HTR-8/SVneo (cell line): ENCODE results near the gene KIRREL2.
"Not testable (repeated sequence)": the region's sequence is repeated elsewhere in the genome, so short reads cannot be mapped to it uniquely, and the experiment has no call there.

Experiments
- DNase-seq: peaks from one replicate; pipeline ENCODE4 v3.0.0; 2011; ENCODE audit warnings: low spot score, mixed read lengths; ENCODE audit not compliant: insufficient read length
- FAIRE-seq: peaks from 2 replicates; lab custom pipeline; 2011; peaks lifted over from hg19 to GRCh38; lab: Jason Lieb, UNC

The KIRREL2 gene

DNA sequence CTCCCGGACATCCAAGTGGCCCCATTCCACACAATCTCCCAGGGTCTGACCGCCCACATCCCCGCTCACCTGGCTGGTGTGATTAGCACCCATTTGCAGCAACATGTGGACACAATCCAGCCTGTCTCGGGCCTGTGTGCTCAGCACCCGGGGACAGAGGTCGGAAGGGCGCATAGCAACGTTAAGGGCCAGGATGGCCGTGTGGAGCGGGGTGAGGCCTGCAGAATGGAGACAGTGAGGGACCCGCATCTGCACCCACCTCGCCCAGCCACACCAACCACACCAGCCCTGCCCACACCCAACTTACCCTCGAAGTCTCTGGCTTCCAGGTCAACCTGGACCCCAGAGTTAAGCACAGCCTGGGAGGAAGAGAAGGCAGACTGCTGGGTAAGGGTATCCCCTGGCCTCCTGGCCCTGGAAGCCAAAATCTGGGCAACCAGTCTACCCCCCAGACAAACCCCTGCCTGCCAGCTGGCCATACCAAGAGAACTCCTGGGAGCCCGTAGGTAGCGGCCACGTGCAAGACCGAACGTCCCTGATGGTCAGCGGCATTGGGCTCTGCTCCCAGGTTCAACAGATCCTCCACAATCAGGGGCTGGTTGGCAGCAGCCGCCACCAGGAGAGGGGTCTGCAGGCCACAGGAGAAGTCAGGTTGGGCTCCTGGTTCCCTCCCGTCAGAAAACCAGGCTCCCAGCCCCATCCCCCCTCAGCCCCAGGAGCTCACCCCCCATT is 39.4 kb downstream of the KIRREL2 start:
- no peak for FAIRE-seq

DNA sequence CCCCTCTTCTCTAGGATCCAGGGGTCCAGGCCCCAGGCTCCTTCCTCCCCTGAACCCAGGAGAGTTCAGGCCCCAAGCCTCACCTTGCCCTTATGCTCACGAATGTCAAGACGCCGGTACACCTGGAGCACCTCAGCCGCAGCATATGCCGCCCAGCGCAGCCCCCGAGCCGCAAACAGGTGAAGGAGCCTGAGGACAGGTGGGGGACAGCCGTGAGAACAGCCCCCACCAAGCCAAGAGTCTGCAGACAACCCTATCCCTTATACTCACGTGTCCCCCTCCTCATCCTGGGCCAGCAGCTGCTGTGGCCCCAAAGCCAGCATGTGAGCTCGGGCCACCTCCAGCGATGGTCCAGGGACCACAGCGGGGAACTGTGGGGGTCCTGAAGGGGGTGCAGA is 39.9 kb downstream of the KIRREL2 start:
- DNase-seq (no peak), FAIRE-seq (no peak)

More for the DNA sequence above, 39.4 kb downstream of the KIRREL2 start:
- no peak for DNase-seq

- DNase-seq (no peak), FAIRE-seq (no peak)
Observed at GRCh38 chr19:35897706-35898451, 41.2 kb downstream of the KIRREL2 start.

GRCh38 chr19:35898499-35898809 is 41.7 kb downstream of the KIRREL2 start:
- FAIRE-seq, result no peak

GRCh38 chr19:35899547-35900214 is 43.0 kb downstream of the KIRREL2 start:
- FAIRE-seq (peak; percentile 98), DNase-seq (peak; percentile 83)

More at GRCh38 chr19:35898499-35898809, 41.7 kb downstream of the KIRREL2 start:
- DNase-seq, result no peak

DNA sequence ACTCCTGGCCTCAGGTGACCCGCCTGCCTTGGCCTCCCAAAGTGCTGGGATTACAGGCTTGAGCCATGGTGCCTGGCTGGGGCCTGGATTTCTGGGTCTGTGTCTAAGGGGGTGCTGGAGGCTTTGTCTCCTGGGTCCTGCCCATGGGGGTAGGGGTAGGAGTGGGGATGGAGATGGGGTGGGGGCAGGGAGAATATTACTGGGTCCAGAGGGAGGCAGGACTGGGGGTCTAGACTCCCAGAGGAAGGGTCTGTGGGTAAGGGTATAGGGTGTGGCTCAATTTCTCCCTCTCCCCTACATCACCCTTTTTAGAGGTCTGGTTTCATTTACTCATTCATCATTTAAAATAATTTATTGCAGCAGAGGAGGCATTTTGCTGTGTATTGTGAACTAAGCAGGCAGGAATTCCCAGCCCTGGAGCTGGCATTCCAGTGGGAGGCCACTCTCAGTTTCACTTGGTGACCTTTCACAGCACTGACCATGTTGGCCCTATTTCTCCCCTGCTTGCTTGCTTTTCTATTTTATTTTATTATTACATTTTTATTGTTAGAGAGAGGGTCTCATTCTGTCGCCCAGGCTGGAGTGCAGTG is 44.4 kb downstream of the KIRREL2 start:
- FAIRE-seq, result no peak
- DNase-seq, result peak; percentile 42

DNA sequence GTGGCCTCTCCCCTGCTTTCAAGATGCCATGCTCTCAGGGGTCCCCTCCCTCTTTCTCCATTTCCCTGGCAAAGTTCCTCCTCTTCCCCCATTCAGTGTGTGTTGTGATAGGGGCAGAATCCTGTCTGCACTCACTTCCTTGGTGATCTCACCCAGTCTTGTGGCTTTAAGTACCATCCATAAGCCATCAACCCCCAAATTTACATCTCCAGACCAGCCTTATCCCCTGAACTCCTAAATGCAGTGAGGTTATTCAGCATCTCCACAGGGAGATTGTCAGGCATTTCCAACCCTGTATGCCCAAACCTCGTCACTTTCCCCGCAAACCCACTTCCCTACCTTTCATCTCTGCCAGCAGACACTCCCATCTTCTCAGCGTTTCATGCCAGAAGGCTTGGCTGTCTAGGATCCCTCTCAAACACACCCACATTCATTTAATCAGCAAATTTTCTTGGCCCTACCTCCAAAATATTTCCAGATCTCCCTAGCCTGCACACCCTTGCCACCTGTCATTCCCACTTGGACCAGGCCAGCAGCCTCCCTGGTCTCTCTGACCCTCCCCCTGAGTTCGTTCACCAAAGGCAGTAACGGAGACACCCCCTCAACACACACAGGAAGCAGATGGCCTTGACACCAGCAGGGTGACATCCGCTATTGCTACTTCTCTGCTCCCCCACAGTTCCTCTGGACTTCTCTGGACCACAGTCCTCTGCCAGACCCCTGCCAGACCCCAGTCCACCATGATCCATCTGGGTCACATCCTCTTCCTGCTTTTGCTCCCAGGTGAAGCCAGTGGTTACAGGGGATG is 45.3 kb downstream of the KIRREL2 start, which contains the start of gene HCST:
Gene HCST (plus strand): TSS at position 676 of the 808 bp plus-strand sequence. CDS start 65 bp downstream, at position 741.
- DNase-seq (no peak), FAIRE-seq (no peak)

DNA sequence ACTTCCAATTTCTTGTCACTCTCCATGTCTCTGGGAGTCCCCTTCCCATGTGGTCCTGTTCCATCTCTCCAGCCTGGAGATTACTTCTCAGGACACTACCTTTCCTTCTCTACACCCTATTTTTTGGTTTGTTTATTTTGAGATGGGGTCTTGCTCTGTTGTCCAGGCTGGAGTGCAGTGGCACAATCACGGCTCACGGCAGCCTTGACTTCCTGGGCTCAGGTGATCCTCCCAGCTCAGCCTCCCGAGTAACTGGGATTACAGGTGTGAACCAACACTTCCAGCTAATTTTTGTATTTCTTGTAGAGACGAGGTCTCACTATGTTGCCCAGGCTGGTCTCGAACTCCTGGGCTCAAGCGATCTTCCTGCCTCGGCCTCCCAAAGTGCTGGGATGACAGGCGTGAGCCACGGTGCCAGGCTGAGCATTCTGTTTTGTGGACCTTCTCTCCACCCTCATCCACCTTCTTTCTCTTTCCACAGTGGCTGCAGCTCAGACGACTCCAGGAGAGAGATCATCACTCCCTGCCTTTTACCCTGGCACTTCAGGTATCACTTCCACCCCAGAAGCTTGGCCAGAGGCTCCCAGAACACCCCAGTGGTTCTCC is 46.3 kb downstream of the KIRREL2 start:
- no peak for DNase-seq
- FAIRE-seq, result no peak

GRCh38 chr19:35903550-35904179 is 47.0 kb downstream of the KIRREL2 start:
- peak; percentile 52 for FAIRE-seq
- peak; percentile 82 for DNase-seq

GRCh38 chr19:35904311-35905068 is 47.8 kb downstream of the KIRREL2 start:
- FAIRE-seq (no peak), DNase-seq (no peak)

GRCh38 chr19:35905178-35905727 is 48.5 kb downstream of the KIRREL2 start:
- DNase-seq (no peak), FAIRE-seq (no peak)

GRCh38 chr19:35907377-35907745 is 50.6 kb downstream of the KIRREL2 start:
- DNase-seq (no peak), FAIRE-seq (no peak)

DNA sequence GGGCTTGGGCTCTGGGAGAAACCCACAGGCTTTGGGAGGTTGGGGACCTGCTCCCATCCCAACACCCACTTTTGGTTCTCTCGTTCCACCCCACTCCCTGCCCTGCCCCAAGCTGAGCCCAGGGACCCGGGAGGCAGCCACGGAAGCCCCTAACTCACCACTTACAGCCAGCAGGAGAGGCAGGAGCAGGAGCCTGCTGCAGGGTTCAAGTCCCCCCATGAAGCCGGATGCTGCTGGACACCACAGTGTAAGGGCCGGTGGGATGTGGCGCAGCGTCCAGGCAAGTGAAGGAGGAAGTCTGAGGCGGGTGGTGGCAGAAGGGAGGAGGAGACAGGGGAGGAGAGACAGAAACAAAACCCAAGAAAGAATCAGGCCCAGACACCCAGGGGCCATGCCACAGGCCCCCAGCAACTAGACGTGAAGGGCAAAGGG is 51.3 kb downstream of the KIRREL2 start, which contains the start of gene TYROBP:
Gene TYROBP (minus strand): TSS at position 286 of the 432 bp plus-strand sequence. CDS start 67 bp downstream, at position 219.
- no peak for FAIRE-seq

GRCh38 chr19:35908973-35909683 is 52.4 kb downstream of the KIRREL2 start:
- FAIRE-seq (no peak), DNase-seq (no peak)

More for the DNA sequence above, 51.3 kb downstream of the KIRREL2 start, which contains the start of gene TYROBP:
- no peak for DNase-seq

DNA sequence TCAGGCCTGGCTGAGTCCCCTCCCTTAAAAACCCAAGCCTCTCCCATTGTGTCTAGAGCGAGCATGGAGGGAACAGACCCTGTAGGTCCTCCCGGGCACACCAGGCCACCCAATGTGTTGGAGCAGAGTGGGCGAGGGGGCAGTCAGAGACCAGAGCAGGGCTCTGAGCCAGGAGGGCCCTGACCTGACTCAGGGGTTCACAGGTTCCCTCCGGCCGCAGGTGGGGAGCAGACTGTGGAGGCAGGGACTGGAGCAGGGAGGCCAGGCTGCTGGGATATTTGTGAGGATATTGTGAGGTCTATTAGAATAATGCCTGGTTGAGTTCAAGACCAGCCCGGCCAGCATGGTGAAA is 52.9 kb downstream of the KIRREL2 start:
- DNase-seq (no peak), FAIRE-seq (no peak)

- DNase-seq, FAIRE-seq: not testable (repeated sequence)
Observed at GRCh38 chr19:35910355-35910754, 53.6 kb downstream of the KIRREL2 start.

GRCh38 chr19:35911173-35911572 is 54.5 kb downstream of the KIRREL2 start:
- DNase-seq (no peak), FAIRE-seq (no peak)
